Stimulated activated CD8-positive, alpha-beta memory T cell treated with anti-CD3 and anti-CD28 coated beads, Interleukin-12 subunit alpha, Interleukin-12 subunit beta, amount 100 ng/mL, for 24 hours (primary cell): ENCODE data around the gene HENMT1.
"Not testable (repeated sequence)": the region's sequence is repeated elsewhere in the genome, so short reads cannot be mapped to it uniquely, and the experiment has no call there.

Experiments used
- DNase-seq: peaks from one replicate; pipeline ENCODE4 v3.0.0-alpha.2; 2020; ENCODE audit errors: extremely low read depth

The HENMT1 gene

GRCh38 chr1:108661030-108661609 is at the start of gene HENMT1:
HENMT1 (minus strand) TSS chr1:108661093; CDS start chr1:108659884, 1,209 bp downstream.
- DNase-seq: peak; percentile 31

GRCh38 chr1:108708691-108709660 is 48.1 kb upstream of the HENMT1 start:
- no peak for DNase-seq

GRCh38 chr1:108706643-108707042 is 45.8 kb upstream of the HENMT1 start:
- no peak for DNase-seq

- DNase-seq: no peak
Measured at GRCh38 chr1:108704496-108704895, 43.6 kb upstream of the HENMT1 start.

- no peak for DNase-seq
Measured at GRCh38 chr1:108703939-108704338, 43.0 kb upstream of the HENMT1 start.

GRCh38 chr1:108702109-108702508 is 41.2 kb upstream of the HENMT1 start:
- DNase-seq: not testable (repeated sequence)

GRCh38 chr1:108701176-108701849 is 40.4 kb upstream of the HENMT1 start:
- DNase-seq: no peak

- DNase-seq: no peak
Measured at GRCh38 chr1:108699375-108700332, 38.8 kb upstream of the HENMT1 start.

- DNase-seq: no peak
Measured at GRCh38 chr1:108695535-108695934, 34.6 kb upstream of the HENMT1 start.

- DNase-seq: no peak
Measured at GRCh38 chr1:108692724-108693655, 32.1 kb upstream of the HENMT1 start.

- peak; percentile 87 for DNase-seq
Measured at GRCh38 chr1:108691942-108692723, 31.2 kb upstream of the HENMT1 start, which contains the start of gene PRPF38B. PRPF38B (plus strand) TSS chr1:108692310; CDS start chr1:108692592, 282 bp downstream.

GRCh38 chr1:108691128-108691941 is 30.4 kb upstream of the HENMT1 start:
- no peak for DNase-seq

- DNase-seq: no peak
Measured at GRCh38 chr1:108686614-108687313, 25.9 kb upstream of the HENMT1 start.

GRCh38 chr1:108685529-108685928 is 24.6 kb upstream of the HENMT1 start:
- no peak for DNase-seq

- DNase-seq: not testable (repeated sequence)
Measured at GRCh38 chr1:108681701-108682100, 20.8 kb upstream of the HENMT1 start.

- DNase-seq: no peak
Measured at GRCh38 chr1:108679586-108680213, 18.8 kb upstream of the HENMT1 start.

- DNase-seq: no peak
Measured at GRCh38 chr1:108678706-108679105, 17.8 kb upstream of the HENMT1 start.
